ENCODE measurements around the gene TRIM8.

The TRIM8 gene

GRCh38 chr10:102702742-102703141, 58.5 kb downstream of the TRIM8 start:
- peaks cover 4% of the 10 kb centered on the region; the same call in 1 of the 2 replicates for H3K36me3 ChIP-seq (ENCODE audit: control insufficient read depth, insufficient read depth, low read length)
- H3K4me3 ChIP-seq (replicated peaks; ENCODE audit: low read depth, low read length) = no peak overlapping the region
- no peak for DNase-seq (ENCODE audit: extremely low read depth, insufficient read length)
- no peaks in the 10 kb centered on the region for H3K27me3 ChIP-seq (replicated peaks; ENCODE audit: control insufficient read depth, insufficient read depth, low read length)
- no peak for TF ChIP-seq CTCF (IDR thresholded peaks at IDR 0.05; ENCODE audit: insufficient read depth, low read length, poor library complexity, severe bottlenecking)

- H3K36me3 ChIP-seq (ENCODE audit: control insufficient read depth, insufficient read depth, low read length) = no peaks in the 10 kb centered on the region; the same call in 1 of the 2 replicates
- DNase-seq (ENCODE audit: extremely low read depth, insufficient read length) = no peak
- no peak overlapping the region for H3K4me3 ChIP-seq (replicated peaks; ENCODE audit: low read depth, low read length)
- H3K27me3 ChIP-seq (replicated peaks; ENCODE audit: control insufficient read depth, insufficient read depth, low read length) = no peaks in the 10 kb centered on the region
- no peak for TF ChIP-seq CTCF (IDR thresholded peaks at IDR 0.05; ENCODE audit: insufficient read depth, low read length, poor library complexity, severe bottlenecking)
Measured at GRCh38 chr10:102704915-102705314, 60.6 kb downstream of the TRIM8 start.

- H3K36me3 ChIP-seq (ENCODE audit: control insufficient read depth, insufficient read depth, low read length) = no peaks in the 10 kb centered on the region
- no peak for DNase-seq (ENCODE audit: extremely low read depth, insufficient read length)
- TF ChIP-seq CTCF (IDR thresholded peaks at IDR 0.05; ENCODE audit: insufficient read depth, low read length, poor library complexity, severe bottlenecking) = no peak
- H3K27me3 ChIP-seq (replicated peaks; ENCODE audit: control insufficient read depth, insufficient read depth, low read length) = no peaks in the 10 kb centered on the region
- no peak overlapping the region for H3K4me3 ChIP-seq (replicated peaks; ENCODE audit: low read depth, low read length)
Measured at GRCh38 chr10:102705531-102705930, 61.3 kb downstream of the TRIM8 start.
